NT2/D1 (cell line): ENCODE measurements around the gene RBP5.

Experiments used
- SUZ12 ChIP-seq: IDR thresholded peaks from 2 replicates; pipeline ENCODE4 v1.6.1; 2011; ENCODE audit not compliant: insufficient read length, insufficient read depth; ENCODE audit errors: extremely low read depth
- YY1 ChIP-seq: IDR thresholded peaks from 2 replicates; pipeline ENCODE4 v1.6.1; 2011; ENCODE audit not compliant: insufficient read length, insufficient read depth
- ZNF274 ChIP-seq: IDR thresholded peaks from 2 replicates; pipeline ENCODE4 v1.6.1; 2011; ENCODE audit warnings: mild to moderate bottlenecking, low read depth, low read length

- TF ChIP-seq ZNF274 (no peak), YY1 (no peak), SUZ12 (no peak)
Observed at GRCh38 chr12:7154901-7155470, 26.3 kb upstream of the RBP5 start.
